ENCODE data around the gene TNXB.

TNXB gene

GRCh38 chr6:32127717-32128592 is 18.8 kb upstream of the TNXB start, which contains the start of gene ATF6B:
ATF6B (minus strand) TSS chr6:32128246; CDS start chr6:32128207, 39 bp downstream.
- DNase-seq (ENCODE audit: low read depth in 2 of 2): peak; percentile 100
- TF ChIP-seq, protein P1, sequence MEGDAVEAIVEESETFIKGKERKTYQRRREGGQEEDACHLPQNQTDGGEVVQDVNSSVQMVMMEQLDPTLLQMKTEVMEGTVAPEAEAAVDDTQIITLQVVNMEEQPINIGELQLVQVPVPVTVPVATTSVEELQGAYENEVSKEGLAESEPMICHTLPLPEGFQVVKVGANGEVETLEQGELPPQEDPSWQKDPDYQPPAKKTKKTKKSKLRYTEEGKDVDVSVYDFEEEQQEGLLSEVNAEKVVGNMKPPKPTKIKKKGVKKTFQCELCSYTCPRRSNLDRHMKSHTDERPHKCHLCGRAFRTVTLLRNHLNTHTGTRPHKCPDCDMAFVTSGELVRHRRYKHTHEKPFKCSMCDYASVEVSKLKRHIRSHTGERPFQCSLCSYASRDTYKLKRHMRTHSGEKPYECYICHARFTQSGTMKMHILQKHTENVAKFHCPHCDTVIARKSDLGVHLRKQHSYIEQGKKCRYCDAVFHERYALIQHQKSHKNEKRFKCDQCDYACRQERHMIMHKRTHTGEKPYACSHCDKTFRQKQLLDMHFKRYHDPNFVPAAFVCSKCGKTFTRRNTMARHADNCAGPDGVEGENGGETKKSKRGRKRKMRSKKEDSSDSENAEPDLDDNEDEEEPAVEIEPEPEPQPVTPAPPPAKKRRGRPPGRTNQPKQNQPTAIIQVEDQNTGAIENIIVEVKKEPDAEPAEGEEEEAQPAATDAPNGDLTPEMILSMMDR (IDR thresholded peaks at IDR 0.05; ENCODE audit: low read depth, low read length): no peak
- H3K4me3 ChIP-seq (replicated peaks in 1 of 2; ENCODE audit: low read depth in 2 of 2, low read length in 2 of 2): peak within 1 kb of the TSS; percentile 81 to 99

DNA sequence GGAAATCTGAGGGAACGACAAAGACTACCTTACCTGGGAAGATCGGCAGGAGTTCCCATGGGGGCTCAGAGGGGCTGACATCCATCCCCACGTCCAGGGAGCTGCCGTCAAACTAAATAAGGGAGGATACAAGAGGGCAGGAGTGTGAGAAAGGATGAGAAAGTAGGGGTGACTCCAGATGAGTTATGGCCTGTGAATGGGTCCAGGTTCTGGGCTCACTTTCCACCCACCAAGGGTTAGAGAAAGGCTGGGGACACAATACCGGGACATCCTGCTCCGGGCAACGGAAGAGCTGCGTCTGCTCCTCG is 18.2 kb upstream of the TNXB start:
- TF ChIP-seq, protein P1 (IDR thresholded peaks at IDR 0.05; ENCODE audit: low read depth, low read length): no peak
- H3K4me3 ChIP-seq (replicated peaks in 1 of 2; ENCODE audit: low read depth in 2 of 2, low read length in 2 of 2): peak overlapping the region; percentile 81 to 99
- DNase-seq (ENCODE audit: low read depth in 2 of 2): no peak

DNA sequence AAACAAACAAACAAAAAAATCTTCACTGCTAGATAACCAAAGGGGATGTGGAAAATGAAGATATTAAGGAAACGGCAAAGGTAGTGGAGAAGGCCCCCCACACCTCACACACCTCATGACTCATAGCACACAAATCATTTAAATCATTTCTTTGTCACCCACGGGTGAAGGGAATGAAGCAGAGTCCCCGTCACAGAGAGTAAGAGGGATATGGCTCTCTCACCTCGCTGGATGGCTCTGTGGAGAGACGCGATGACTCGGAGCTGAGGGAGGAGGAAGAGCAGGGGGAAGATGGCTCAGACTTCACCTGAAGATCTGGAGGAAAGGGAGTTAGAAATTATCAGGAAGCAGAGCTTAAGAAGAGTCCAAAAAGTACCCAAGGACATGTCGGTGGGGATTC is 17.7 kb upstream of the TNXB start:
- peak overlapping the region; percentile 81 to 99 for H3K4me3 ChIP-seq (replicated peaks in 1 of 2; ENCODE audit: low read depth in 2 of 2, low read length in 2 of 2)
- TF ChIP-seq, protein P1 (IDR thresholded peaks at IDR 0.05; ENCODE audit: low read depth, low read length): no peak
- no peak for DNase-seq (ENCODE audit: low read depth in 2 of 2)

DNA sequence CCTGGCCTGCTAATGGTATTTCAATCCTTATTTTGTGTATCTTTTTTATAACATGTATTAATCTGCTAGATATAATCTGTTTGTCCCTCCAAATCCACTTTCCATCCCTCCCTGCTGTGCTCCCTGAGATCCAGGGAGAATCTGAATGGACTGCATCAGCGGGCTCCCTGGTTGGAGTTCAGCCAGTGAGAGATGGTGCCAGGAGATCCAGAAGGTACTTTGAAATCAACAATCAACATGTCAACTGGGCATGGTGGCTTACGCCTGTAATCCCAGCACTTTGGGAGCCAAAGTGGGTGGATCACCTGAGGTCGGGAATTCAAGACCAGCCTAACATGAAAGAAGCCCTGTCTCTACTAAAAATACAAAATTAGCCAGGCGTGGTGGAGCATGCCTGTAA is 14.5 kb upstream of the TNXB start:
- TF ChIP-seq, protein P1 (IDR thresholded peaks at IDR 0.05; ENCODE audit: low read depth, low read length): no peak
- no peak overlapping the region for H3K4me3 ChIP-seq (replicated peaks in 1 of 2; ENCODE audit: low read depth in 2 of 2, low read length in 2 of 2)
- no peak for DNase-seq (ENCODE audit: low read depth in 2 of 2)

- TF ChIP-seq, protein P1 (IDR thresholded peaks at IDR 0.05; ENCODE audit: low read depth, low read length): no peak
- H3K4me3 ChIP-seq (replicated peaks in 1 of 2; ENCODE audit: low read depth in 2 of 2, low read length in 2 of 2): no peak overlapping the region
- no peak for DNase-seq (ENCODE audit: low read depth in 2 of 2)
These were observed 11.5 kb upstream of the TNXB start for GRCh38 chr6:32120573-32121059.

DNA sequence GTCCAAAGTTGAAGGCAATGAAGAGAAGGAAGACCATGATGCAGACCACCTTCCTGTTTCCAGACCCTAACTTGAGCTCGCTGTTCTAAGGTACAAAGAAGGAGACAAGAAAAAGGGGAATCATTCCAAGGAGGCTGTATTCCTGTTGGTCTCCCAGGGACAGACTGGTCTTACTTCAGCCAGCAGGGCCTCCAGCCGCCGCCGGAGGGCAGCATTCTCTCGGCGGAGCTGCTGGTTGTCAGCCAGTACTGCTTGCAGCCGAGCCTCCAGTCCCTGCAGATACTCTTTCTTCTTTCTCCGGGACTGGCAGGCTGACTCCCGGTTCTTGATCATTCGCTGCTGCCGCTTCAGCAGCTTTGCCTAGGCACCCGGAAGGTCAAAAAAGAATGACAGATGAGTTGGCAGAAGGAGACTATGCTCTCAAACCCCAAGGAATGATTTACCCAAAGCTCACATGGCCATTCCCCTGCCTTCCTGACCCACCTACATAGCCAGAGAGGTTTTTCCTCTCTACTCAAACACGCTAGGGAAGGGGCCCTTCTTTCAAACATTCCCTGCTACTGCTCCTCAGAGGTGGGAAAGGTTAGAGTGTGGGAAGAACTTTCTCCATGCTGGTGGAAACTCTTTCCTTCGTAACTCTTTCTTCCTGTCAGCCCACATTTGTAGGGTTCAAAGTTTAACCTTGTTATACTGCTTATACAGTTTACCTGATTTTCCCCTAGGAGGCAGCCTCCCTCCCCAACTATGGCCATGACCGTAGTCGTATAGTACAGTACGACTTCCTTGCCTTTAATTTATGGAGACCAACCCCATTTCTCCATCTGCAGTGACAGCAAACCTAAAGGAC is 9.9 kb upstream of the TNXB start:
- no peak overlapping the region for H3K4me3 ChIP-seq (replicated peaks in 1 of 2; ENCODE audit: low read depth in 2 of 2, low read length in 2 of 2)
- TF ChIP-seq, protein P1 (IDR thresholded peaks at IDR 0.05; ENCODE audit: low read depth, low read length): peak; percentile 97

More for the DNA sequence above, 9.9 kb upstream of the TNXB start:
- DNase-seq (ENCODE audit: low read depth in 2 of 2): peak; percentile 88 to 95
